HG02798 (cell line): ENCODE data around the gene ADAM15.

ENCODE experiments used
- ATAC-seq: cut with Tn5 transposase; IDR thresholded peaks from one replicate; pipeline ENCODE4 v1.9.1; 2021; ENCODE audit warnings: mild to moderate bottlenecking; ENCODE audit not compliant: unreplicated experiment, poor library complexity

Gene ADAM15

GRCh38 chr1:155029513-155030242, 21.4 kb upstream of the ADAM15 start:
- ATAC-seq, result no peak

GRCh38 chr1:155030243-155030795, 20.8 kb upstream of the ADAM15 start:
- ATAC-seq, result no peak

- no peak for ATAC-seq
Measured at GRCh38 chr1:155030899-155031298, 20.2 kb upstream of the ADAM15 start.

GRCh38 chr1:155032886-155033285, 18.2 kb upstream of the ADAM15 start:
- no peak for ATAC-seq

- no peak for ATAC-seq
Measured at GRCh38 chr1:155033524-155033923, 17.6 kb upstream of the ADAM15 start, which contains the start of the genes DCST1 and DCST2. Gene DCST1, plus strand, starts transcription at chr1:155033824. Its CDS starts 213 bp downstream, at chr1:155034037. Gene DCST2, minus strand, starts transcription at chr1:155033781. Its CDS starts 80 bp downstream, at chr1:155033701.

GRCh38 chr1:155034318-155035208, 16.6 kb upstream of the ADAM15 start:
- no peak for ATAC-seq

GRCh38 chr1:155035936-155036335, 15.2 kb upstream of the ADAM15 start:
- no peak for ATAC-seq

- ATAC-seq, result no peak
Measured at GRCh38 chr1:155037043-155037442, 14.1 kb upstream of the ADAM15 start.

GRCh38 chr1:155037851-155038441, 13.2 kb upstream of the ADAM15 start:
- no peak for ATAC-seq

- no peak for ATAC-seq
Measured at GRCh38 chr1:155038602-155039307, 12.4 kb upstream of the ADAM15 start.

GRCh38 chr1:155039308-155039669, 11.8 kb upstream of the ADAM15 start:
- no peak for ATAC-seq

- no peak for ATAC-seq
Measured at GRCh38 chr1:155040358-155041093, 10.6 kb upstream of the ADAM15 start.

- no peak for ATAC-seq
Measured at GRCh38 chr1:155042789-155043188, 8.3 kb upstream of the ADAM15 start.

GRCh38 chr1:155043301-155043702, 7.8 kb upstream of the ADAM15 start:
- no peak for ATAC-seq

GRCh38 chr1:155043793-155044192, 7.3 kb upstream of the ADAM15 start:
- ATAC-seq, result no peak

- no peak for ATAC-seq
Measured at GRCh38 chr1:155044365-155044764, 6.8 kb upstream of the ADAM15 start.

- ATAC-seq, result peak; percentile 66
Measured at GRCh38 chr1:155044812-155045657, 6.1 kb upstream of the ADAM15 start.
